HUES64 (cell line): ENCODE results near the gene IGSF21.

Experiments used
- H3K27ac ChIP-seq: 2 replicates; pipeline ENCODE4 v1.7.0; 2013; ENCODE audit warnings: low read depth, low read length, inconsistent platforms
- H3K27me3 ChIP-seq: 2 replicates; pipeline ENCODE4 v1.6.1; 2013; ENCODE audit warnings: mild to moderate bottlenecking, low read length; ENCODE audit not compliant: insufficient read depth
- H3K36me3 ChIP-seq: 2 replicates; pipeline ENCODE4 v1.6.1; 2013; ENCODE audit warnings: mild to moderate bottlenecking, low read length; ENCODE audit not compliant: insufficient read depth
- H3K4me1 ChIP-seq: 2 replicates; pipeline ENCODE4 v1.6.1; 2013; ENCODE audit warnings: mild to moderate bottlenecking, low read length, moderate library complexity; ENCODE audit not compliant: insufficient read depth
- H3K4me3 ChIP-seq: 2 replicates; pipeline ENCODE4 v1.5.1; 2013; ENCODE audit warnings: mild to moderate bottlenecking, low read length, moderate library complexity
- H3K9ac ChIP-seq: 2 replicates; pipeline ENCODE4 v1.6.1; 2013; ENCODE audit warnings: mild to moderate bottlenecking, low read depth, low read length
- H3K9me3 ChIP-seq: 2 replicates; pipeline ENCODE4 v1.6.1; 2013; ENCODE audit warnings: low read depth, low read length; ENCODE audit not compliant: insufficient read depth
- WGBS: fragments of 150-250, 120-280 bp; methylation state at CpG from one replicate; pipeline ENCODE4 v1.1.7; 2013; ENCODE audit warnings: missing lambda C conversion rate; 5-methylcytosine and 5-hydroxymethylcytosine counted together

Gene IGSF21

GRCh38 chr1:18200918-18201317 is 93.3 kb downstream of the IGSF21 start:
- Histone ChIP-seq H3K4me1 (peaks cover 11% of the 10 kb centered on the region), H3K9me3 (no peaks in the 10 kb centered on the region), H3K27ac (no peak overlapping the region), H3K9ac (no peak overlapping the region), H3K36me3 (no peaks in the 10 kb centered on the region), H3K4me3 (no peak overlapping the region), H3K27me3 (no peaks in the 10 kb centered on the region)
- 89% methylated on average over 6 of the region's 6 CpGs for WGBS

DNA sequence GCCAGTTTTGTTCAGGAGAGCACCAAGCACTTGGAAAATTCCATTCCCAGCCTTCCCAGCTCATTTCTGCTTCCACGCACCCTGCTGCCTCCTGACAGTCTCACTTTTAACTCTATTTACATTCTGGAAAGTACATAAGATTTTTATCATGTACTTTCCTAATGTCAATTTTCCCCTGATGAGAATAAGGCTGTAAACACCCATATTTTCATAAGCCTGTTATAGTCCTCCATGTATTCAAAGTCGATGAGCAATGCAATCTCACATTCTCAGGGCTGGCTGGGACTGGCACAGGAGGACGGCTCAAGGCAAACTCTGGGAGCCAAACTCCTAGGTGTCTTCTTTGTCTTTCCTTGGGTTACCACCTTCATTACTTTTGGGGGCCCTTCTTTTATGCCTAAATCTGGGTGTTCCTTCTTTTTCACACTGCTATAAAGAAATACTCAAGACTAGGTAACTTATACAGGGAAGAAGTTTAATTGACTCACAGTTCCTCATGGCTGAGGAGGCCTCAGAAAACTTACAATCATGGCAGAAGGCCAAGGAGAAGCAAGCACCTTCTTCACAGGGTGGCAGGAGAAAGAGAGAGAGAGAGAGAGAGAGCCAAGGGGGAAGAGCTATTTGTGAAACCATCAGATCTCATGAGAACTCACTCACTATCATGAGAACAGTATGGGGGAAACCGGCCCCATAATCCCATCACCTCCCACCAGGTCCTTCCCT is 94.6 kb downstream of the IGSF21 start:
- Histone ChIP-seq H3K36me3 (no peaks in the 10 kb centered on the region), H3K27ac (no peak overlapping the region), H3K4me1 (peaks cover 11% of the 10 kb centered on the region), H3K27me3 (no peaks in the 10 kb centered on the region), H3K9me3 (no peaks in the 10 kb centered on the region), H3K9ac (no peak overlapping the region), H3K4me3 (no peak overlapping the region)
- 61% methylated on average over 3 of the region's 4 CpGs for WGBS

DNA sequence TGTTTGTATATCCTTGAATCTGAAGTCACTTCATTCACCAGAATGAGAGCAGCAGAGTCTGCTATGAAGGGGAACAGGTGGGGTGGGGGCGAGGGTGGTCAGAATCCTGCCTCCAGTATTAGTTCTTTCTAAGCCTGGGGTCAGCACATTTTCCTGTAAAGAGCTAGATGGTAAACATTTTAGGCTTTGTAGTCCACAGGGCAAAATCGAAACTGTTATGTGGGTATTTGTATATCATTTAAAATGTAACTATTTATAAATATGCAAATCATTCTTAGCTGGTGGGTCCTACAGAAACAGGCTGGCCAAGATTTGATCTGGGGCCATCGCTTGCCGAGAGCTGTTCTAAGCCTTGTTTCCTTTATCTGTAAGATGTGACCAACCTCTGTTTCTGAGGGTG is 96.0 kb downstream of the IGSF21 start:
- no peak overlapping the region for H3K9ac ChIP-seq
- no peak overlapping the region for H3K27ac ChIP-seq
- H3K27me3 ChIP-seq: no peaks in the 10 kb centered on the region
- H3K4me3 ChIP-seq: no peak overlapping the region
- WGBS: 97% methylated on average over 3 of the region's 4 CpGs
- H3K4me1 ChIP-seq: peaks cover 11% of the 10 kb centered on the region
- H3K9me3 ChIP-seq: no peaks in the 10 kb centered on the region
- H3K36me3 ChIP-seq: no peaks in the 10 kb centered on the region

- Histone ChIP-seq H3K27me3 (no peaks in the 10 kb centered on the region), H3K36me3 (no peaks in the 10 kb centered on the region), H3K9me3 (no peaks in the 10 kb centered on the region), H3K27ac (no peak overlapping the region), H3K4me1 (peaks cover 4% of the 10 kb centered on the region), H3K9ac (no peak overlapping the region), H3K4me3 (no peak overlapping the region)
- 92% methylated on average over 1 of the region's 1 CpG for WGBS
Measured at GRCh38 chr1:18204575-18204974, 97.0 kb downstream of the IGSF21 start.

GRCh38 chr1:18205319-18205718 is 97.7 kb downstream of the IGSF21 start:
- Histone ChIP-seq H3K9ac (no peak overlapping the region), H3K27ac (no peak overlapping the region), H3K4me3 (no peak overlapping the region), H3K4me1 (no peaks in the 10 kb centered on the region; the same call in none of the 2 replicates), H3K27me3 (no peaks in the 10 kb centered on the region), H3K36me3 (no peaks in the 10 kb centered on the region), H3K9me3 (no peaks in the 10 kb centered on the region)
- WGBS: 81% methylated on average over 7 of the region's 7 CpGs

- 92% methylated on average over 8 of the region's 8 CpGs for WGBS
- no peaks in the 10 kb centered on the region for H3K27me3 ChIP-seq
- peaks cover 15% of the 10 kb centered on the region for H3K4me1 ChIP-seq
- no peaks in the 10 kb centered on the region for H3K9me3 ChIP-seq
- H3K4me3 ChIP-seq: no peak overlapping the region
- no peaks in the 10 kb centered on the region for H3K36me3 ChIP-seq
- H3K27ac ChIP-seq: no peak overlapping the region
- H3K9ac ChIP-seq: no peak overlapping the region
Measured at GRCh38 chr1:18211764-18212163, 104.2 kb downstream of the IGSF21 start.

- WGBS: 71% methylated on average over 3 of the region's 4 CpGs
- Histone ChIP-seq H3K36me3 (no peaks in the 10 kb centered on the region), H3K9me3 (no peaks in the 10 kb centered on the region), H3K4me1 (peaks cover 5% of the 10 kb centered on the region; the same call in 1 of the 2 replicates), H3K27ac (no peak overlapping the region), H3K4me3 (no peak overlapping the region), H3K9ac (no peak overlapping the region), H3K27me3 (no peaks in the 10 kb centered on the region)
Measured at GRCh38 chr1:18217398-18218043, 109.9 kb downstream of the IGSF21 start.

DNA sequence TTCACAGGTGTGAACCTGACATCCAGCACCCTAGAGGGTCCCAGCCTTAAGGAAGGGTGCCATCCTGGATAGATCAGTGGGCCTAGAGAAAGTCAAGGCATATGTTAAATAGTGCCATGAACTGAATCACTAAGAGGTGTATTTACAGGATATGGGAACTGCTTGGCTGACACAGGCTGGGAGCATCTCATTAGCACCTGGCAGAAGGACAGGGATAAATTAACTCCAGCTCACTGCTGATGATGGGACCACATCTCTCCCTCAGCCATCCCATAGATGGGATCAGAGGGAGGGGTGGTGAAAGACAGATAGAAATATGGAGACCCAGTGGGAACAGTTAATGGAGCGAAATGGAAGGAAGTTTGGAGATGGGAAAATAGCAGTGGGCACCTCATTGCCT is 122.0 kb downstream of the IGSF21 start:
- H3K27me3 ChIP-seq: no peaks in the 10 kb centered on the region
- WGBS: 95% methylated on average over 1 of the region's 1 CpG
- H3K4me1 ChIP-seq: peaks cover 10% of the 10 kb centered on the region; the same call in 1 of the 2 replicates
- no peak overlapping the region for H3K9ac ChIP-seq
- H3K27ac ChIP-seq: no peak overlapping the region
- no peaks in the 10 kb centered on the region for H3K36me3 ChIP-seq
- no peak overlapping the region for H3K4me3 ChIP-seq
- peaks cover 10% of the 10 kb centered on the region; the same call in 1 of the 2 replicates for H3K9me3 ChIP-seq

DNA sequence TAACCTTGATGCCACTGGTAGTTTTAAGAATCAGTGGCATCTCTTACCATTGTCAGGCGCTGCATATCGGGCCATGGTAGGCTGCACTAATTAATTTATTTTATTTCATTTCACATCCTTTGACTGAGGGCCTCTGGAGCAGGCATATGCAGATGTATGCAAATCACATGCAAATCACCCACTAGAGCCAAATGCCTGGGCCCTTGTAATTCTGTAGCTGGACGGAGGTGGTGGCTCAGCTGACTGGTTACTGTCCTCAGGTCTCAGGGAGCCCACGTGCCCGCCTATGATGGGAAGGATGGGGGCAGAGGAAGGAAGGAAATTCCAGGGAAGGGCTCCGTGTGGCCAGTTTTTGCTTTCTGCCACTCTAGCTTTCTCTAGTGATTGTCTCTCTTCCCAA is 122.7 kb downstream of the IGSF21 start:
- Histone ChIP-seq H3K27me3 (no peaks in the 10 kb centered on the region), H3K36me3 (no peaks in the 10 kb centered on the region), H3K9me3 (peaks cover 10% of the 10 kb centered on the region; the same call in 1 of the 2 replicates), H3K9ac (no peak overlapping the region), H3K4me1 (peaks cover 10% of the 10 kb centered on the region; the same call in 1 of the 2 replicates), H3K4me3 (no peak overlapping the region), H3K27ac (no peak overlapping the region)
- 85% methylated on average over 6 of the region's 6 CpGs for WGBS

DNA sequence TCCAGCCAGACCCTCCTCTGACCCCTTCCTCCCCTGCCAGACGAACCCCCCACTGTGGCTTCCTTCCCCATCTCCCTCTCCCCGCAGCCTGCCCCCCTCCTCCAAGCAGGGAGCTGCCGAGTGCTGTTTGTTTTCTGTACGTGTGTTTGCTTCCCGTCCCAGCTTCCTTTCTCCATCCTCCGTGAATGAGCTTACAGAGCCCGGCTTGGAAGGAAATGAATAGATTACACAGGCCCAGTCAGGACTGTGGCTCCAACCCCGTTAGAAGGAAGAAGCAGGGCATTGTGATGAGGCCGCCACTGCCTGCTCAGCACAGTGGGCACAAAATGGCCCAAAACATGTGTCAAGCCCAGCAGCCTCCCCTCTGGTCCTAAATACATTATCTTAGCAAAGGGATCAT is 123.2 kb downstream of the IGSF21 start:
- Histone ChIP-seq H3K4me3 (no peak overlapping the region), H3K9me3 (peaks cover 10% of the 10 kb centered on the region; the same call in 1 of the 2 replicates), H3K27ac (no peak overlapping the region), H3K9ac (no peak overlapping the region), H3K4me1 (peaks cover 10% of the 10 kb centered on the region; the same call in 1 of the 2 replicates), H3K27me3 (no peaks in the 10 kb centered on the region), H3K36me3 (no peaks in the 10 kb centered on the region)
- WGBS: 59% methylated on average over 9 of the region's 9 CpGs

GRCh38 chr1:18232052-18232451 is 124.5 kb downstream of the IGSF21 start:
- H3K9ac ChIP-seq: no peak overlapping the region
- 94% methylated on average over 1 of the region's 1 CpG for WGBS
- H3K4me1 ChIP-seq: peaks cover 10% of the 10 kb centered on the region; the same call in 1 of the 2 replicates

More at GRCh38 chr1:18232052-18232451, 124.5 kb downstream of the IGSF21 start:
- no peak overlapping the region for H3K4me3 ChIP-seq
- no peaks in the 10 kb centered on the region for H3K36me3 ChIP-seq
- H3K27ac ChIP-seq: no peak overlapping the region
- no peaks in the 10 kb centered on the region for H3K27me3 ChIP-seq
- peaks cover 10% of the 10 kb centered on the region; the same call in 1 of the 2 replicates for H3K9me3 ChIP-seq
